IPS-18a (cell line): ENCODE measurements around the gene PPIP5K1.

Source experiments
- H3K27ac ChIP-seq: one replicate; pipeline ENCODE4 v1.5.1; 2013; ENCODE audit warnings: low read length
- H3K27me3 ChIP-seq: one replicate; pipeline ENCODE4 v1.6.1; 2013; ENCODE audit warnings: mild to moderate bottlenecking, low read length; ENCODE audit not compliant: control insufficient read depth, insufficient read depth
- H3K36me3 ChIP-seq: one replicate; pipeline ENCODE4 v1.6.1; 2013; ENCODE audit warnings: low read depth, low read length; ENCODE audit not compliant: control insufficient read depth
- H3K4me1 ChIP-seq: one replicate; pipeline ENCODE4 v1.6.1; 2013; ENCODE audit warnings: low read depth, low read length; ENCODE audit not compliant: control insufficient read depth
- H3K4me3 ChIP-seq: one replicate; pipeline ENCODE4 v1.5.1; 2013; ENCODE audit warnings: low read length
- H3K9ac ChIP-seq: one replicate; pipeline ENCODE4 v1.6.1; 2013; ENCODE audit warnings: mild to moderate bottlenecking, low read length, moderate library complexity
- H3K9me3 ChIP-seq: one replicate; pipeline ENCODE4 v1.6.1; 2013; ENCODE audit warnings: low read depth, low read length; ENCODE audit not compliant: control insufficient read depth

The PPIP5K1 gene

DNA sequence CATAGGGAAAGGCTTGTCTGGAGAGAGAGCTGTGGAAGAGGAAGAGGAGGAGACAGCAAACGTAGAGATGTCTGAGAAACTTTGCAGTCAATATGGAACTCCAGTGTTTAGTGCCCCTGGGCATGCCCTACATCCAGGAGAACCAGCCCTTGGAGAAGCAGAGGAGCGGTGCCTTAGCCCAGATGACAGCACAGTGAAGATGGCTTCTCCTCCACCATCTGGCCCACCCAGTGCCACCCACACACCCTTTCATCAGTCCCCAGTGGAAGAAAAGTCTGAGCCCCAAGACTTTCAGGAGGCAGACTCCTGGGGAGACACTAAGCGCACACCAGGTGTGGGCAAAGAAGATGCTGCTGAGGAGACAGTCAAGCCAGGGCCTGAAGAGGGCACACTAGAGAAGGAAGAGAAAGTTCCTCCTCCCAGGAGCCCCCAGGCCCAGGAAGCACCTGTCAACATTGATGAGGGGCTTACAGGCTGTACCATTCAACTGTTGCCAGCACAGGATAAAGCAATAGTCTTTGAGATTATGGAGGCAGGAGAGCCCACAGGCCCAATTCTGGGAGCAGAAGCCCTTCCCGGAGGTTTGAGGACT, 65.7 kb downstream of the PPIP5K1 start:
- Histone ChIP-seq H3K36me3 (no peaks in the 10 kb centered on the region), H3K27ac (no peak overlapping the region), H3K9me3 (no peaks in the 10 kb centered on the region), H3K4me1 (no peaks in the 10 kb centered on the region), H3K27me3 (peaks cover 4% of the 10 kb centered on the region), H3K4me3 (no peak overlapping the region), H3K9ac (no peak overlapping the region)

DNA sequence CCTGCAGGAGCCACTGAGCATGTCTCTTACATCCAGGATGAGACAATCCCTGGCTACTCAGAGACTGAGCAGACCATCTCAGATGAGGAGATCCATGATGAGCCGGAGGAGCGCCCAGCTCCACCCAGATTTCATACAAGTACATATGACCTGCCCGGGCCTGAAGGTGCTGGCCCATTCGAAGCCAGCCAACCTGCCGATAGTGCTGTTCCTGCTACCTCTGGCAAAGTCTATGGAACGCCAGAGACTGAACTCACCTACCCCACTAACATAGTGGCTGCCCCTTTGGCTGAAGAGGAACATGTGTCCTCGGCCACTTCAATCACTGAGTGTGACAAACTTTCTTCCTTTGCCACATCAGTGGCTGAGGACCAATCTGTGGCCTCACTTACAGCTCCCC, 66.4 kb downstream of the PPIP5K1 start:
- no peaks in the 10 kb centered on the region for H3K36me3 ChIP-seq
- no peak overlapping the region for H3K27ac ChIP-seq
- peaks cover 6% of the 10 kb centered on the region for H3K4me1 ChIP-seq
- no peak overlapping the region for H3K4me3 ChIP-seq
- no peaks in the 10 kb centered on the region for H3K9me3 ChIP-seq
- peaks cover 11% of the 10 kb centered on the region for H3K27me3 ChIP-seq
- H3K9ac ChIP-seq = no peak overlapping the region

DNA sequence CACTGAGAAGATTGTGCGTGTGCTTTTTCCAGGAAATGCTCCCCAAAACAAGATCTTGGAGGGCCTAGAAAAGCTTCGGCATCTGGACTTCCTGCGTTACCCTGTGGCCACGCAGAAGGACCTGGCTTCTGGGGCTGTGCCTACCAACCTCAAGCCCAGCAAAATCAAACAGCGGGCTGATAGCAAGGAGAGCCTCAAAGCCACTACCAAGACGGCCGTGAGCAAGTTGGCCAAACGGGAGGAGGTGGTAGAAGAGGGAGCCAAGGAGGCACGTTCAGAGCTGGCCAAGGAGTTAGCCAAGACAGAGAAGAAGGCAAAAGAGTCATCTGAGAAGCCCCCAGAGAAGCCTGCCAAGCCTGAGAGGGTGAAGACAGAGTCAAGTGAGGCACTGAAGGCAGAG, 67.8 kb downstream of the PPIP5K1 start:
- Histone ChIP-seq H3K27ac (no peak overlapping the region), H3K9me3 (no peaks in the 10 kb centered on the region), H3K4me1 (peaks cover 12% of the 10 kb centered on the region), H3K36me3 (no peaks in the 10 kb centered on the region), H3K9ac (no peak overlapping the region), H3K4me3 (no peak overlapping the region), H3K27me3 (peaks cover 21% of the 10 kb centered on the region)

DNA sequence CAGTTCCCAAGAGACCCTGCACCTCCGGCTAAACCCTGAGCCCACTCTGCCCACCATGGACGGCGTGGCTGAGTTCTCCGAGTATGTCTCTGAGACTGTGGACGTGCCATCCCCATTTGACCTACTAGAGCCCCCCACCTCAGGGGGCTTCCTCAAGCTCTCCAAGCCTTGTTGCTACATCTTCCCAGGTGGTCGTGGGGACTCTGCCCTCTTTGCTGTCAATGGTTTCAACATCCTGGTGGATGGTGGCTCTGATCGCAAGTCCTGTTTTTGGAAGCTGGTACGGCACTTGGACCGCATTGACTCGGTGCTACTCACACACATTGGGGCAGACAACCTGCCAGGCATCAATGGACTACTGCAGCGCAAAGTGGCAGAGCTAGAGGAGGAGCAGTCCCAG, 68.6 kb downstream of the PPIP5K1 start:
- no peak overlapping the region for H3K4me3 ChIP-seq
- no peak overlapping the region for H3K9ac ChIP-seq
- H3K4me1 ChIP-seq = peaks cover 20% of the 10 kb centered on the region
- H3K9me3 ChIP-seq = no peaks in the 10 kb centered on the region
- peaks cover 29% of the 10 kb centered on the region for H3K27me3 ChIP-seq
- no peak overlapping the region for H3K27ac ChIP-seq
- no peaks in the 10 kb centered on the region for H3K36me3 ChIP-seq

DNA sequence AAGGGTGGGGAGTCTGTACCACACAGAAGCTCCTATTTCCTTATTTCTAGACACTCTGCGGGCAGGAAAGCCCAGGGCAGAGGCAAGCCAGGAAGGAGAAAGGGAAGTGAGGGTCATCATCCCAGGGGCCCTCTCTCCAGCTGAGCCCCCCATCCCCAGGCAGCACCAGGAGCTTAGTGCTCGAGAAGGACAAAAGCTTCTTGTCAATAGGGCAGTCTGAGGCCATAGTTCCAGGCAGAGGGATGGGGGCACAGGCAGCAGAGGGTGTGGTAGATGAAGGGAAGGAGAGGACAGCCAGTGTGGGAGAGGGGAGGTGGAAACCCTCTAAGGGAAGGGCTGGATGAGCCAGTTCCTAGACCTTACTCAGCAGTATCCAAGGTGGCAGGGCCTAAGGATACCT, 69.9 kb downstream of the PPIP5K1 start:
- no peak overlapping the region for H3K27ac ChIP-seq
- H3K9me3 ChIP-seq = no peaks in the 10 kb centered on the region
- peaks cover 34% of the 10 kb centered on the region for H3K27me3 ChIP-seq
- H3K4me3 ChIP-seq = no peak overlapping the region
- no peak overlapping the region for H3K9ac ChIP-seq
- H3K36me3 ChIP-seq = no peaks in the 10 kb centered on the region
- H3K4me1 ChIP-seq = peaks cover 24% of the 10 kb centered on the region

DNA sequence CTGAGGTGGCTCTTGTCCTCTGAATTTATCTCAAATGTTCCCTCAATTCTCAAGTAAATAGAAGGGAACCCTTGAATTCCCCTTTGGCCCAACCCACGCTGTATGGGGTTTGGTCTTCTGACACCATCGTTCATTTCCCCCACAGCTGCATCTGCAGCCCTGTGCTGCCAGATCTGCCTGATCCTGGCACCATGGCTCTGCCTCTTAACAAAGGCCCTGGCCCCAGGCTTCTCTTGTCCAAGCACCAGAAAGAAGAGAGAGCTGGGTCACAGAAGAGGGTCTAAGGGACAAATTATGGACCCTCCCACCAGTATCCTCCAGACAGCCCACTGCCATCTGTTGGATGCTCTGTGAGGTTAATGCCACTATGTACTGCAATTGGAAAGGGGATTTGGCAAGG, 70.8 kb downstream of the PPIP5K1 start:
- Histone ChIP-seq H3K27me3 (peaks cover 34% of the 10 kb centered on the region), H3K9ac (no peak overlapping the region), H3K36me3 (no peaks in the 10 kb centered on the region), H3K4me3 (no peak overlapping the region), H3K4me1 (peaks cover 27% of the 10 kb centered on the region), H3K9me3 (no peaks in the 10 kb centered on the region), H3K27ac (no peak overlapping the region)

DNA sequence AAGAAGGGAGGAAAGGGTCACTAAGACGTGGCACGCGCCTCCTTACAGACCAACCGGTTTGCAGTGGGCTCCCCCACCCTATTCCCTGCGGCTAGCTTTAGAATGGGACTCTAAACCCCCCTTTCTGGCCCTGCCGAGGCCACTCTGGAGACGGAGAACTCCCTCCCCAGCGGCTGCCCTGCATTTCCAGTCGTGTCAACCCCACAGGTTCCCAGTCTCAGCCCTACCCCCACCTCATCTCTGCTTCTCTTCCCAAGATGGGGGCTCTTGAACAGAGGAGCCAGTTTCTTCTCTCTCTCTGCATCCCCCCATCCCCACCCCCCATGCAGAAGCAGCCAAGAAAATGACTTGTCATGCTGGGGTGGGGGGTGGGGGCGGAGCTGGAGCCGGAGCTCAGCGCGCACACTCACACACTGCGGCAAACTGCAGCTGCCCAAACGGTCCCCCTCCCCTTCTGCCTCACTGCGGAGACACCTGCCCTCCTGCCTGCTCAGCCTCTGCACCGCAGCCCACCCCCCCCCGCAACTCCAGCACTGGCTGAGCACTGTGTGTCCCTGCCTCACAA, 71.7 kb downstream of the PPIP5K1 start:
- Histone ChIP-seq H3K4me1 (peaks cover 31% of the 10 kb centered on the region), H3K27ac (no peak overlapping the region), H3K9me3 (no peaks in the 10 kb centered on the region), H3K9ac (no peak overlapping the region), H3K27me3 (peaks cover 34% of the 10 kb centered on the region), H3K4me3 (peak overlapping the region; percentile 63), H3K36me3 (no peaks in the 10 kb centered on the region)

DNA sequence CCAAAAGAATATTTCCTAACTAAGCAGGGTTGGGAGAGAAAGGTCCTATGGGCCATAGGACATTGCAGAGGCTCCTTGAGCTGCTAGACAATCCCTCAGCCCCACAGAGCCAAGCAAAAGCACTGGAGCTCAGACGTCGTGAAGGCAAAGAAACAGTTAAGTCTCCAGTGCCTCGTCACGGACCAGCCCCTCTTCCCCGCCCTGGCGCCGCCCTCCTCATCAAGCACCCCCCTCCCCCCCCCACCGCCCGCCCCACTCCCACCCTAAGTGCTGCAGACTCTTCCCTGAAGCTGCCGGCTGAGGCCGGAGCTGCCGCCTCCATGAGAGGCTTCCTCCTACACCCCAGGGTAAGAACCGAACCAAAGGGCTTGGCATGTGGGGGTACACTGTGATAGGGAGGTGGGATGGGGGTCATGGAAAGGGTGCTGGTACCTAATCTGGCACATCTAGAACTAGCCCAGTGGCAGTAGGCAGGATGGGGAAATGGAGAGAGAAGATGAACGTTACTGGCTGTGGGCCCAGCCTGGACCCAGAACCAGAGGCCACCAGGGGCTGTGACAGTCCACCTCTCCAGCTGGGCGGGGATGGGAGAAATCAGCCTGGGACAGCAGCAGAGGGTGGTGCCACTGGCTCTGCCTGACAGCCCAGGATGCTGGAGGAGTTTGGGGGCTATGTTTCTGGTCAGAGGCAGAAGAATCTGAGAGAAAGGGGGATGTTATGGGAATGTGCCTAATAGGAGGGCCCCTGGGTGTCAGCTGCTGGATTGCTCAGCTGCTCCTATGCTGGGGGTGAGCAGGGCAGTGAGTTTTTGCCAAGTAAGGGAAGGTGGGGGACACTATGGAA, 72.4 kb downstream of the PPIP5K1 start, which contains the start of gene MAP1A:
TSS of gene MAP1A (plus strand) at position 255 of the 843 bp plus-strand sequence. CDS start 3,866 bp downstream, outside the sequence.
- no peaks in the 10 kb centered on the region for H3K9me3 ChIP-seq
- H3K9ac ChIP-seq = no peak within 1 kb of the TSS
- peaks cover 36% of the 10 kb centered on the region for H3K27me3 ChIP-seq
- peak within 1 kb of the TSS; percentile 63 for H3K4me3 ChIP-seq
- H3K27ac ChIP-seq = no peak within 1 kb of the TSS
- H3K36me3 ChIP-seq = no peaks in the 10 kb centered on the region
- peaks cover 31% of the 10 kb centered on the region for H3K4me1 ChIP-seq

DNA sequence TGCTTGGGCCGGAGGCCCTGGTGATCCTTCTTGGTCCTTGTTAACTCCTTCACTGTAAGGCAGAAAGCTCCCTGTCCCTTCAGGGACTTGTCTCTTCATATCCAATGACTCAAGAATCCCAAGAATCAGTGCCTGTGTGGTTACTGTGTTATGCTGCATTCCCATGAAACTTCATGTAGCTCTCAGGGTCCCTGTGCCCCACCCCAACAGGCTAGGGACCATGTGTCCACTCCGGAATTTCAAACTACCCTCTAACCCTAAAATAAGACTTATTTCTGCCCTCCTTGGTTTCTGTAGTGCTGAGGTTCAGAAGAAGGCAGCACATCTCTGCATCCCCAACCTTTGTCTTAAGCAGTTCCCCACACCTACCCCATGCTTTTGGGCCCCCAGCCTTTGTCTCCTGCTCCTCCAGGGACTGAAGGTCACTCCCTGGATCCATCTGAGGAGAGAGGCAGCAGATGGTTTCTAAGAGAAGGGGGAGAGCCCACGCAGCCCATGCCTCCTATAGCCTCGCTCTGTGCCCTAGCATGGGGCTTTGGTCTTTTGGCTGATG, 73.1 kb downstream of the PPIP5K1 start:
- peak overlapping the region; percentile 56 for H3K4me3 ChIP-seq
- no peak overlapping the region for H3K27ac ChIP-seq
- no peaks in the 10 kb centered on the region for H3K9me3 ChIP-seq
- H3K27me3 ChIP-seq = peaks cover 43% of the 10 kb centered on the region
- no peaks in the 10 kb centered on the region for H3K36me3 ChIP-seq
- H3K4me1 ChIP-seq = peaks cover 31% of the 10 kb centered on the region
- no peak overlapping the region for H3K9ac ChIP-seq

DNA sequence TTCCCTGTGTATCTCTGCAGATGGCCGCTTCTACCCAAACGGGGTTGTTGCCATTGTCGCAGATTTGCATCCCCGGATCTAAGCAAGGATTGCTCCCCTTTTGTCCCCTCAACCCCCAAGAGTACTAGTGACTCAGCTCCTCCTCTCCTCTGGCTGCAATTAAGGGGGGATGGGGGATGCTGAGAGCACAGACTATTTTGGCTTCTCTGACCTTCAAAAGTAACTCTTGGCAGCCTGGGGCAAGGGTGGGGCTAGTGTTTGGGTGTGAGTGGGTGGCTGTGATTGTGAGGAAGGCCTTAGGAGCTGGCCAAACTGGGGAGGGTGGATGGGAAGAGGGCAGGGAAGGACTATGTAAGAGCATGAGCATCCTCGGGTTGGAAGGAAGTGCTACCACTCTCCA, 73.8 kb downstream of the PPIP5K1 start:
- H3K4me3 ChIP-seq = peak overlapping the region; percentile 10
- H3K27me3 ChIP-seq = peaks cover 50% of the 10 kb centered on the region
- H3K9ac ChIP-seq = no peak overlapping the region
- no peaks in the 10 kb centered on the region for H3K36me3 ChIP-seq
- H3K9me3 ChIP-seq = no peaks in the 10 kb centered on the region
- peaks cover 38% of the 10 kb centered on the region for H3K4me1 ChIP-seq
- H3K27ac ChIP-seq = no peak overlapping the region

DNA sequence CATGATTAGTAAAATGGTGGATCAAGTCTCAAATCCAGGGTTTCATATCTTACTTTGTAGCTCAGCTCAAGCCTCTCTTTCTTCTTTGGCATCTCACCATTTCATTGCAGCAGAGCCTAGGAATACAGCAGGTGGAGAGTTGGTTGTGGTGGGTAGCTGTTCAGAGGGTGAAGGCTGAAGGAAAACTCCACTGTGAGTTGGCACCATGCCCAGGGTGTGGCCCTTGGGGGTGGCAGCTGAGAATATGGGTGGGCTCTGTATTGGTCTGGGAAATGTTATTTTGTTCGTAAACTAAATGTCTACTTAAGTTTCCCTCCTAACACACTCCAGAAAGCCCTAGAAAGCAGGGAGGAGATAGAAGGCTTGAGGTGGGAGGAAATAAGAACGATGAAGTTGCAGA, 74.3 kb downstream of the PPIP5K1 start:
- H3K27ac ChIP-seq = no peak overlapping the region
- H3K27me3 ChIP-seq = peaks cover 51% of the 10 kb centered on the region
- H3K9me3 ChIP-seq = no peaks in the 10 kb centered on the region
- no peak overlapping the region for H3K9ac ChIP-seq
- H3K4me3 ChIP-seq = no peak overlapping the region
- no peaks in the 10 kb centered on the region for H3K36me3 ChIP-seq
- H3K4me1 ChIP-seq = peaks cover 38% of the 10 kb centered on the region
